Measurements from ENCODE around the gene BTBD2.

The BTBD2 gene

GRCh38 chr19:1956868-1957492 lies 58.5 kb downstream of the BTBD2 start:
- FAIRE-seq, result no peak

DNA sequence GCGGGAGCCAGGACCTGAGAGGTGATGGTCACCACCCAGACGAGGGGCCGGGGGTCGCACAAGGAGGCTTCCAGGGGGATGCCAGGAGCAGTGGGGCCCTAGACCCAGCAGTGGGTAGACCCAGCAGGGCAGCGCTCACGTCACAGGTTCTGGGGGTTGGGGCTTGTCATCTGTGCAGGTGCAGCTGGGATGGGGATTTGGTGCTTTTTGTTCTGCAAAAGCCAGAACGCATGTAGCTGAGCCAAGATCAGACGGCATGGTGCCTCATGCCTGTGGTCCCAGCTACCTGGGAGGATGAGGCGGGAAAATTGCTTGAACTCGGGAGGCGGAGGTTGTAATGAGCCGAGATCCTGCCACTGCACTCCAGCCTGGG lies 59.4 kb downstream of the BTBD2 start:
- no peak for FAIRE-seq

DNA sequence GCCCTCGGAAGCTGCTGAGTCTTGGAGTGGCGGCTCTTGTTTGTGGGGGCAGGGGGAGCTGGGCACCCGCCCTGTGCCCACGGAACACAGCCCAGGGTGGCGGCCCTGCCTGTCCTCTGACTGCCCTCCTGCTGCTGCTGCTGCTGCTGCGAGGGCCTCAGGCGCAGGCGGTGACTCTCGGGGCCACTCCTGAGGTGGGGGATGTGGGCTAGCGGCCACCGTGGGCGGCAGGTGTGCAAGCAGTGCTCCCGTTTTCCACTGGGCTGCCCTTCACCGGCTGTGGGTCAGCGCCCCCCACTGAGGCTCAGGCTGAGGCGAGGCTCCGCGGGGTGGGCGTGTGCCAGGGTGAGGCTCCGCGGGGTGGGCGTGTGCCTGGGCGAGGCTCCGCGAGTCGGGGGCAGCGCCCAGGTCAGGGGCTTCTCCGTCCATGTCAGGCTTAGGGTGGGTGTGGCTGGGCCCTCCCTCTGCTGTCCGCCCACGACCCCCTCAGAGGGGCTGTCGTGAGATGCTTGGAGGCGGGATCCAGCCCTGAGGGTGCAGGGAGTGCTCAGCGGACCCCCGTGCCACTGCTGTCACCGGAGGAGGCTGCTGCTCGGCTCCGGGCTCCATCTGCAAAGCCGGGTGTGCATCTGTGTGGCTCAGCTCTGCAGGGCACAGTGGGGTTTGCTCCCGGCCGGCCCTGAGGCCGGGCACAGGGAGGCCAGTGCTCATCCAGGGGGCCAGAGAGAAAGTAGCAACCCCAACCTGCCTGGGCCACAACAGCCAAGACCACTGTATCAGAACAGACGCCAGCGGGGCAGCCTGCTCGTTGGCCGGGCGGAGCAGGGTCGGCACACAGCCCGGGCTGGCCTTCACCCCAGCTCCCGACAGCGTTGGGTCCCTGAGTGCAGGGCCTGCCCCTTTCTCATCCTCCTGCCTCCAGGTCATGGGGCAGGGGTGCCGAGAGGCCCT lies 60.1 kb downstream of the BTBD2 start:
- FAIRE-seq, result no peak

GRCh38 chr19:1954532-1954933 lies 61.0 kb downstream of the BTBD2 start:
- no peak for FAIRE-seq

GRCh38 chr19:1953441-1954094 lies 61.9 kb downstream of the BTBD2 start:
- FAIRE-seq, result no peak

- no peak for FAIRE-seq
Observed at GRCh38 chr19:1953037-1953436, 62.5 kb downstream of the BTBD2 start.

GRCh38 chr19:1952635-1953034 lies 62.9 kb downstream of the BTBD2 start:
- no peak for FAIRE-seq

DNA sequence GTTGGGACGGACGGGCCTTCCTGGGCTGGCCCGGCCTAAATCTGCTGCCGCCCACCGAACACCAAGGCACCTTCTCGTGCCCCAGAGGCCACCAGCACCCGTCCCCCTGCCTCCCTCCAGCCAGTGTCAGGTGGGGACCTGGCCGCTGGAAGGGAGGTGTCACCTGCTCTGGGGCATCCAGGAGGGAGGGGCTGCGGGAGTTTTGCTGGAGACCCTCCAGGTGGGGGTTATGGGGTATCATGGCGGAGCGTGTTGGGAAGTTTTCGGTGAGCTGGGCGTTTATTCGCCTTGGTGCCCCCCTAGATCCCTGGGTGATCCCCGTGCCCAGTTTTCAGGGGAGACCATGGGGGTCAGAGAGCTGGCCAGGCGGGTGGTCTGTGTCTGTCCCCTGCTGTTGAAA lies 64.9 kb downstream of the BTBD2 start:
- no peak for FAIRE-seq

GRCh38 chr19:1949304-1950101 lies 66.0 kb downstream of the BTBD2 start:
- no peak for FAIRE-seq

DNA sequence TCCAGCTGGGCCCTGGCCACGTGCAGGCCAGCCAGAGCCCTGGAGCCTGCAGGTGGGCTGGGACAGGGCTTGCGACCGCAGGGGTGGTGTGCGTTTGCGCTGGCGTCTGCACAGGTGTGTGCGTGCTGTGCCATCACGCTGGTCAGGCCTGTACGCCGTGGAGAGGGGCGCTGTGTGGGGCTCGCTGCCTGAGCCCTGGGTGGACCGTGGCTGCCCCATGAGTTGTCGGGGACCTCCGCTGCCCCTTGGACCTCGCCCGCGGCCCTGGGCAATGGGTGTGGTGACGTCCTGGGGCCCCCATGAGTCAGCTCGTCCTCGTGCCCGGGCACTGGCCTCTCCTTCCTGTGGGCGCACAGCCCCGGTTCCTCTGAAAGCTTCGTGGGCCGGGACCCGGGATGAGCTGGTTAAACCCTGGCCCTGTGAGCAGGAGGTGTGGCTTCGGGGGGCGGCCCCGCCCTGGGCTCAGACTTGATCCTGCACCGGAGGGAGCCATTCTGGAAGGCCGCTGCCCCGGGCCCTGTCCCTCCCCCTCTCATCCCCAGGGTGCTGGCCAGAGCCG lies 67.8 kb downstream of the BTBD2 start:
- no peak for FAIRE-seq

DNA sequence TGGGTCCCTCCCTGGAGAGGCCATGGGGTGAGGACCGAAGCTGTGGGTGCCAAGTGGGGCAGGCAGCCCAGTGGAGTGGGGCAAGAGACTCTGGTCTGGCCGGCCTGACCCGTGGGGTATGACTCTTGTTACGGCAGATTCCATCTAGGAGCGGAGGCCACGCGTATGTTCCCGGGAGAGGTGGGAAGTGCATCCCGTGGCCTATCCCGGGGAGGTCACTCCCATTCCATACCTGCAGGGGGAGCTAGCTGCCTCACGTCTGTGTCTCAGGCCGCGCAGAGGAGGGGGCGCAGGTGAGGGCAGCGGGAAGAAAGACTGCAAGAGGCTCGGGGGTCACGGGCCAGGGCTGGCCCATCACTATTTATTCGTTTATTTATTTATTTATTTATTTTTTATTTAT lies 69.6 kb downstream of the BTBD2 start:
- no peak for FAIRE-seq

GRCh38 chr19:1944916-1945561 lies 70.5 kb downstream of the BTBD2 start:
- no peak for FAIRE-seq

- no peak for FAIRE-seq
Observed at GRCh38 chr19:1944088-1944915, 71.2 kb downstream of the BTBD2 start.

- FAIRE-seq, result no peak
Observed at GRCh38 chr19:1943661-1944087, 71.8 kb downstream of the BTBD2 start.

DNA sequence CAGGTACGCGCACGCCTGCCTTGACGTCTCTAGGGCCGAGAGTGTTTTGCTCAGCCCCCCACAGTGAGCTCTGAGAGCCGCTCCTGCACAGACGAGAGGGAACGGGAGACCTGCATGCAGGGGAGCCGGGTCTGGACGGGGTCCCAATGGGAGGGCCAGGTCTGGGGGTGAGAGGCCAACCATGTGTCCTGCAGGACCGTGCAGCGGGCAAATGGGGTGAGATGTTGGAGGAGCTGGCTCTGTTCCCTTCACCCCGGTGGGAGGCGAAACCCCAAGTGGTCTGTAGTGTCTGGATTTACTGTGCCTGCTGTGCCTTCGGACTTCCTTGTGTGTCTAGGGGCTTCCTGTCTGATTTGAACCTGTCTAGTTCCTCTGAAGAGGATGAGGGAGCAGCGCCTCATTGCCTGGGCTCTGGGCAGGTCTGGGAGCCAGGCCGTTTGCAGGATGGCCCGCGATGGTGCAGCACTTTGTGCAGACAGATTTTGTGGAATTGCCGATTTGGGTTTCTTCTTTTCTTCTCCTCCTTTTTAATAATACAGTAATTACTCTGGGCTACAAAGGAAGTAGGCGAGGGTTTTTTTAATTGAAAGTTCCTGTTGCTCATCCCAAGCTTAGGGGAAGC lies 72.5 kb downstream of the BTBD2 start:
- FAIRE-seq, result no peak

GRCh38 chr19:1942078-1942933 lies 73.2 kb downstream of the BTBD2 start:
- no peak for FAIRE-seq

DNA sequence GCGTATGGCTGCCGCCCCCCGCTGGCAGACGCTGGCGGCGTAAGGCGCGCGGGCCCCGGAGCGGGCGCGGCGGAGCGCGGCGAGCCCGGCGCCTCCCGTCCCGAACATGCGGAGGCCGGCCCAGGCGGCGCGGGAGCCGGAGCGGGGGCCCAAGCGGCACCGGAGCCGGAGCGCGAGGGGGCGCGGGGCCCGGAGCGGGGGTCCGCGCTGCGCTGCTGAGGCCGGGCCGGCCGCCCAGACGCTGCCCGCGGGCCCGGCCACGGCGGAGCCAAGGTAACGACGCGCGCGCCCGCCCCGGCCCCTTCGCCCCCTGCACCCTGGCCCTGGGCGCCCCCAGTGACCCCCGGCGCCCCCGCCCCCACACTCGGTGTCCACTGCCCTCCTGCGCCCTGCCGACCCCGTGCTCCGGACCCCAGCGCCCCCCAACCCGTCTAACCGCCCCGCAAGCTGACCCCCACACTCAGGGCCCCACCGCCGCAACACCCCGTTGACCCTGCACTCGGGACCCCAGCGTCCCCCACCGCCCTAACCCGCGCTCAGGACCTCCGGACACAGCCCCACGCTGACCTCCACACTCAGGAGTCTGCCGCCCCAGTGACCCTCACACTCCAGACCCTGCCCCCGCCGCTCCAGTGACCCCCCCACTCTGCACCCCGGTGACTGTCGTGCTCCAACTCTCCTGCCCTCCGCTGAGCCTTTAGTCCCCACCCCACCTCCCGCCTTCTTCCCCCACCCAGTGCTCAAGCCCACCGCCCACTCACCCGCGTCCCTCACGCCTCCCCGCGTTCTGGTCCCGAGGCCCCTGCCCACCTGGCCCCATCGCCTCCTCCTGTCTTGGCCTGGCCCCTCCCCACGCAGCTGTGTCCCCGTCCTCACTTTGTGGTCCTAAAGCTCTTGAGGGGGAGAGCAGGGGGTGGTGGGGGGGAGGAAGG lies 74.1 kb downstream of the BTBD2 start, which contains the start of gene CSNK1G2:
CSNK1G2 (plus strand) TSS at position 27 of the 932 bp plus-strand sequence. CDS start 28,601 bp downstream, outside the sequence.
- FAIRE-seq, result no peak

DNA sequence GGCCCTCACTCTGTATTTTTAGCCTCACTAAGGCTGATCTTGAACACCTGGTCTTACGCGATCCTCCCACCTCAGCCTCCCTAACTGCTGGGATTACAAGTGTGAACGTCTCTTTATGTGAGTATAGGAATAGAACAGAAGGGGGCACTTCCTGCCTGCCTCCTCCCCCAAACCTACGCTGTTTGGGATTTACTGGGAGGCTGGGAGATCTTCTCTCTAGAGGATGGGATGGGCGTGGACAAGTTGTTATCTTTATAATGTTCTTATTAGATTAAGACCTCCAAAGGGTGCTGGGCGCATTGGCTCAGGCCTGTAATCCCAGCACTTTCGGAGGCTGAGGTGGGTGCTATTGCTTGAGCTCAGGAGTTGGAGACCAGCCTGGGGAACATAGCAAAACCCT lies 77.4 kb downstream of the BTBD2 start:
- no peak for FAIRE-seq

Data from A204.1 (cell line).